Spleen (tissue), 7 donors: ENCODE results near the gene SNCG.

Experiments used
- CTCF ChIP-seq, 11 experiments: fragments of 200-600 bp in 7 of 11; fragments of 450-650 bp in 4 of 11; sonication (generic) in 4 of 11; IDR thresholded peaks in 8 of 11; conservative IDR thresholded peaks in 3 of 11; 1 replicate in 7 of 11; 2 replicates in 4 of 11; pipeline versions ENCODE4 v1.4.0 to v1.8.0; 2016 to 2021; ENCODE audit warnings: antibody characterized with exemption in 11 of 11, inconsistent platforms in 4 of 11, mild to moderate bottlenecking in 1 of 11
- POLR2A ChIP-seq, 3 donors: fragments of 450-650 bp; IDR thresholded peaks; one replicate each; pipeline ENCODE4 v1.5.1; 2017; ENCODE audit warnings: antibody characterized with exemption in 3 of 3, mild to moderate bottlenecking in 1 of 3
- donor health status: DM: no; HTN: no; CAD: no; lungs with moderate emphysema.
- donor health status: DM: no; HTN: no; CAD: no.
- donor health status: DM: no; HTN: no; CAD: no.

GRCh38 chr10:86946213-86947155 lies 11.9 kb upstream of the SNCG start:
- TF ChIP-seq POLR2A (IDR thresholded peaks at IDR 0.05) (no peak), CTCF (IDR thresholded peaks at IDR 0.05 in 8 of 11, conservative IDR thresholded peaks at IDR 0.05 in 3 of 11) (no peak)
